ENCODE measurements around the gene COL7A1.

GRCh38 chr3:48518069-48518468 is 77.1 kb downstream of the COL7A1 start:
- TF ChIP-seq CTCF (IDR thresholded peaks at IDR 0.05) (no peak), POLR2A (IDR thresholded peaks at IDR 0.05) (no peak)
